H9 (cell line): ENCODE data around the gene ERMAP. TPM values are rescaled to one million over a fixed set of nuclear protein-coding genes. Genes with fewer than 3 reads are reported as not detected.

ENCODE experiments used
- DNase-seq: peaks from one replicate; pipeline ENCODE4 v3.0.0-alpha.2; 2017
- H2AFZ ChIP-seq: one replicate; pipeline ENCODE4 v1.6.1; 2013; ENCODE audit warnings: mild to moderate bottlenecking, low read length, control low read depth, moderate library complexity
- H2AK5ac ChIP-seq: 2 replicates; pipeline ENCODE4 v1.6.1; 2013; ENCODE audit warnings: low read length, control low read depth, mixed read lengths; ENCODE audit not compliant: insufficient read length
- H2BK120ac ChIP-seq: one replicate; pipeline ENCODE4 v1.6.1; 2013; ENCODE audit warnings: low read depth, mild to moderate bottlenecking, low read length, control low read depth, inconsistent platforms; ENCODE audit not compliant: poor library complexity, severe bottlenecking
- H2BK12ac ChIP-seq: 2 replicates; pipeline ENCODE4 v1.6.1; 2013; ENCODE audit warnings: low read length, control low read depth, mixed read lengths, low read depth; ENCODE audit not compliant: insufficient read length
- H2BK15ac ChIP-seq: 2 replicates; pipeline ENCODE4 v1.6.1; 2013; ENCODE audit warnings: low read depth, low read length, control low read depth
- H2BK20ac ChIP-seq: one replicate; pipeline ENCODE4 v1.6.1; 2013; ENCODE audit warnings: low read depth, mild to moderate bottlenecking, low read length, control low read depth, inconsistent platforms; ENCODE audit not compliant: poor library complexity, severe bottlenecking
- H2BK5ac ChIP-seq: 2 replicates; pipeline ENCODE4 v1.6.1; 2013; ENCODE audit warnings: low read length, control low read depth, mixed read lengths; ENCODE audit not compliant: insufficient read length
- H3K14ac ChIP-seq: 2 replicates; pipeline ENCODE4 v1.6.1; 2013; ENCODE audit warnings: low read length, control low read depth; ENCODE audit not compliant: insufficient read depth
- H3K18ac ChIP-seq: 2 replicates; pipeline ENCODE4 v1.6.1; 2013; ENCODE audit warnings: low read depth, mild to moderate bottlenecking, mixed read lengths, low read length, control low read depth; ENCODE audit not compliant: insufficient read length
- H3K23ac ChIP-seq: 2 replicates; pipeline ENCODE4 v1.6.1; 2013; ENCODE audit warnings: low read length, control low read depth, mixed read lengths, low read depth; ENCODE audit not compliant: insufficient read length
- H3K23me2 ChIP-seq: 2 replicates; pipeline ENCODE4 v1.6.1; 2013; ENCODE audit warnings: low read depth, mild to moderate bottlenecking, mixed read lengths, low read length, control low read depth; ENCODE audit not compliant: insufficient read length, poor library complexity, severe bottlenecking
- H3K27ac ChIP-seq: 2 replicates; pipeline ENCODE4 v1.5.1; 2013; ENCODE audit warnings: low read length, control low read depth, mixed read lengths, low read depth; ENCODE audit not compliant: insufficient read length
- H3K27me3 ChIP-seq: 2 replicates; pipeline ENCODE4 v1.6.1; 2013; ENCODE audit warnings: low read length, control low read depth, inconsistent platforms; ENCODE audit not compliant: insufficient read depth
- H3K4ac ChIP-seq: 2 replicates; pipeline ENCODE4 v1.6.1; 2013; ENCODE audit warnings: low read depth, mild to moderate bottlenecking, control low read depth, inconsistent platforms, low read length, moderate library complexity
- H3K4me1 ChIP-seq: 2 replicates; pipeline ENCODE4 v1.6.1; 2013; ENCODE audit warnings: low read length, control low read depth, inconsistent platforms; ENCODE audit not compliant: insufficient read depth
- H3K4me2 ChIP-seq: 2 replicates; pipeline ENCODE4 v1.6.1; 2013; ENCODE audit warnings: low read length, control low read depth, mixed read lengths; ENCODE audit not compliant: insufficient read length, insufficient read depth
- H3K56ac ChIP-seq: 2 replicates; pipeline ENCODE4 v1.6.1; 2013; ENCODE audit warnings: low read depth, mild to moderate bottlenecking, mixed read lengths, low read length, control low read depth; ENCODE audit not compliant: insufficient read length
- H3K79me1 ChIP-seq: 2 replicates; pipeline ENCODE4 v1.6.1; 2013; ENCODE audit warnings: low read depth, mild to moderate bottlenecking, moderate library complexity, low read length, control low read depth, inconsistent platforms; ENCODE audit not compliant: insufficient read depth, poor library complexity, severe bottlenecking
- H3K79me2 ChIP-seq: 2 replicates; pipeline ENCODE4 v1.6.1; 2013; ENCODE audit warnings: low read length, control low read depth, inconsistent platforms; ENCODE audit not compliant: insufficient read depth
- H3K9ac ChIP-seq: 2 replicates; pipeline ENCODE4 v1.6.1; 2013; ENCODE audit warnings: low read length, control low read depth, mixed read lengths; ENCODE audit not compliant: insufficient read length; ENCODE audit errors: extremely low read depth
- H3K9me3 ChIP-seq: one replicate; pipeline ENCODE4 v1.6.1; 2013; ENCODE audit warnings: low read depth, low read length, inconsistent platforms; ENCODE audit not compliant: control insufficient read depth
- H3T11ph ChIP-seq: one replicate; pipeline ENCODE4 v1.6.1; 2013; ENCODE audit warnings: mild to moderate bottlenecking, low read length, control low read depth, inconsistent platforms
- H4K20me1 ChIP-seq: one replicate; pipeline ENCODE4 v1.6.1; 2013; ENCODE audit not compliant: control insufficient read depth, insufficient read length, insufficient read depth
- H4K5ac ChIP-seq: 2 replicates; pipeline ENCODE4 v1.6.1; 2013; ENCODE audit warnings: low read depth, mild to moderate bottlenecking, mixed read lengths, low read length, control low read depth; ENCODE audit not compliant: insufficient read length
- H4K8ac ChIP-seq: replicated peaks from 2 replicates; pipeline ENCODE4 v1.6.1; 2013; ENCODE audit warnings: low read length, control low read depth, mixed read lengths, low read depth; ENCODE audit not compliant: insufficient read length
- H4K91ac ChIP-seq: 2 replicates; pipeline ENCODE4 v1.6.1; 2013; ENCODE audit warnings: low read depth, mild to moderate bottlenecking, moderate library complexity, mixed read lengths, low read length, control low read depth; ENCODE audit not compliant: insufficient read length
- H3K27ac Mint-ChIP-seq, 3 experiments: 2 replicates in 2 of 3; 3 replicates in 1 of 3; pipeline ENCODE4 v1.8.0; 2020 to 2021; ENCODE audit warnings: mixed read lengths in 3 of 3, mild to moderate bottlenecking in 1 of 3, moderate library complexity in 1 of 3
- H3K27me3 Mint-ChIP-seq: 2 replicates; pipeline ENCODE4 v1.8.0; 2021; ENCODE audit warnings: low read depth, mild to moderate bottlenecking, moderate library complexity, mixed read lengths
- H3K36me3 Mint-ChIP-seq, 3 experiments: 2 replicates in 2 of 3; 3 replicates in 1 of 3; pipeline ENCODE4 v1.8.0; 2020 to 2021; ENCODE audit warnings: low read depth in 3 of 3, mixed read lengths in 3 of 3; ENCODE audit not compliant: insufficient read depth in 1 of 3
- H3K4me1 Mint-ChIP-seq, 2 experiments: 2 replicates each; pipeline ENCODE4 v1.8.0; 2020; ENCODE audit warnings: mixed read lengths in 2 of 2
- H3K4me3 Mint-ChIP-seq, 2 experiments: 2 replicates in 1 of 2; 3 replicates in 1 of 2; pipeline ENCODE4 v1.8.0; 2020 to 2021; ENCODE audit warnings: mild to moderate bottlenecking in 2 of 2, mixed read lengths in 2 of 2, moderate library complexity in 1 of 2
- H3K9me3 Mint-ChIP-seq, 2 experiments: 2 replicates in 1 of 2; 3 replicates in 1 of 2; pipeline ENCODE4 v1.8.0; 2020; ENCODE audit warnings: mild to moderate bottlenecking in 2 of 2, mixed read lengths in 2 of 2, moderate library complexity in 1 of 2
- CTCF ChIP-seq: fragments of 200-600 bp; sonication (generic); conservative IDR thresholded peaks from 3 replicates; pipeline ENCODE4 v1.8.0; 2021; ENCODE audit warnings: antibody characterized with exemption, mild to moderate bottlenecking
- WGBS: extraction: QIAGEN DNeasy Blood & Tissue Kit; methylation state at CpG from one replicate; pipeline ENCODE4 v1.1.7; 2013; ENCODE audit warnings: missing lambda C conversion rate, low lambda C conversion rate, mixed read lengths; ENCODE audit not compliant: insufficient read length; ENCODE audit errors: extremely low coverage; 5-methylcytosine and 5-hydroxymethylcytosine counted together
- total RNA-seq: library from RNA; stranded (reverse); gene quantifications from 2 replicates; pipeline ENCODE4 v1.2.1, GENCODE V29; 2021

The ERMAP gene
- total RNA-seq, 1 experiment from 2014 or later: 4.5 TPM

GRCh38 chr1:42873670-42874069, 56.7 kb downstream of the ERMAP start:
- H2AFZ ChIP-seq: no peak overlapping the region
- H3K9me3 ChIP-seq: no peaks in the 10 kb centered on the region
- Mint-ChIP-seq H3K36me3 (no peaks in the 10 kb centered on the region), H3K27ac (no peak overlapping the region), H3K4me1 (peaks cover 9 to 10% of the 10 kb centered on the region in 2 experiments; a peak in 3 of 4 replicates), H3K4me3 (no peak overlapping the region), H3K9me3 (peaks cover 7 to 9% of the 10 kb centered on the region in 2 experiments; a peak in 3 of 5 replicates), H3K27me3 (peaks cover 9% of the 10 kb centered on the region; the same call in 1 of the 2 replicates)
- no peak overlapping the region for H3K4ac ChIP-seq
- H3K27ac ChIP-seq: no peak overlapping the region
- no peak overlapping the region for H4K5ac ChIP-seq
- H3K23ac ChIP-seq: no peak overlapping the region
- H4K8ac ChIP-seq: no peak overlapping the region
- H3T11ph ChIP-seq: no peak overlapping the region
- H4K20me1 ChIP-seq: no peaks in the 10 kb centered on the region
- H3K4me2 ChIP-seq: no peak overlapping the region
- no peak overlapping the region for H2BK12ac ChIP-seq
- WGBS: no CpG with 5 or more reads among the region's 1 CpG
- no peak overlapping the region for H2AK5ac ChIP-seq
- DNase-seq: no peak
- no peak overlapping the region for H3K56ac ChIP-seq
- no peak overlapping the region for H3K14ac ChIP-seq
- H4K91ac ChIP-seq: no peak overlapping the region
- H2BK20ac ChIP-seq: no peak overlapping the region
- H3K18ac ChIP-seq: no peak overlapping the region
- H3K79me1 ChIP-seq: no peaks in the 10 kb centered on the region
- no peak overlapping the region for H2BK120ac ChIP-seq
- H3K27me3 ChIP-seq: no peaks in the 10 kb centered on the region
- H3K79me2 ChIP-seq: no peaks in the 10 kb centered on the region
- H2BK15ac ChIP-seq: no peak overlapping the region
- no peak for TF ChIP-seq CTCF
- H3K4me1 ChIP-seq: peaks cover 2% of the 10 kb centered on the region; the same call in 1 of the 2 replicates
- no peak overlapping the region for H2BK5ac ChIP-seq
- no peak overlapping the region for H3K9ac ChIP-seq
- no peaks in the 10 kb centered on the region for H3K23me2 ChIP-seq
